ENCODE data around the gene TEPSIN.

The TEPSIN gene

GRCh38 chr17:81238815-81239713 lies at the start of gene TEPSIN, which contains the start of gene NDUFAF8:
Gene TEPSIN (minus strand): TSS chr17:81239055. CDS start chr17:81239033, 22 bp downstream.
Gene NDUFAF8 (plus strand): TSS chr17:81239318. CDS start chr17:81239364, 46 bp downstream.
- Histone ChIP-seq H3K36me3 (ENCODE audit: control insufficient read depth, insufficient read depth, low read length) (no peaks in the 10 kb centered on the region), H3K4me1 (ENCODE audit: control insufficient read depth, insufficient read depth, low read length) (peaks cover 21% of the 10 kb centered on the region), H3K9me3 (ENCODE audit: control insufficient read depth, low read length) (no peaks in the 10 kb centered on the region), H3K9ac (ENCODE audit: low read length) (peak within 1 kb of the TSS; percentile 79), H3K27me3 (ENCODE audit: control insufficient read depth, insufficient read depth, low read length) (no peaks in the 10 kb centered on the region), H3K4me3 (ENCODE audit: low read length) (peak within 1 kb of the TSS; percentile 82)

- Histone ChIP-seq H3K36me3 (ENCODE audit: control insufficient read depth, insufficient read depth, low read length) (no peaks in the 10 kb centered on the region), H3K4me1 (ENCODE audit: control insufficient read depth, insufficient read depth, low read length) (peaks cover 15% of the 10 kb centered on the region), H3K9me3 (ENCODE audit: control insufficient read depth, low read length) (no peaks in the 10 kb centered on the region)
These were observed 49.0 kb upstream of the TEPSIN start for GRCh38 chr17:81287741-81288430.

GRCh38 chr17:81287152-81287551 lies 48.3 kb upstream of the TEPSIN start:
- Histone ChIP-seq H3K27me3 (ENCODE audit: control insufficient read depth, insufficient read depth, low read length) (no peaks in the 10 kb centered on the region), H3K36me3 (ENCODE audit: control insufficient read depth, insufficient read depth, low read length) (no peaks in the 10 kb centered on the region), H3K4me1 (ENCODE audit: control insufficient read depth, insufficient read depth, low read length) (peaks cover 13% of the 10 kb centered on the region), H3K9ac (ENCODE audit: low read length) (no peak overlapping the region), H3K4me3 (ENCODE audit: low read length) (no peak overlapping the region), H3K9me3 (ENCODE audit: control insufficient read depth, low read length) (no peaks in the 10 kb centered on the region)

More at GRCh38 chr17:81287741-81288430, 49.0 kb upstream of the TEPSIN start:
- no peak overlapping the region for H3K4me3 ChIP-seq (ENCODE audit: low read length)
- H3K27me3 ChIP-seq (ENCODE audit: control insufficient read depth, insufficient read depth, low read length), result no peaks in the 10 kb centered on the region
- H3K9ac ChIP-seq (ENCODE audit: low read length), result no peak overlapping the region

- no peak overlapping the region for H3K4me3 ChIP-seq (ENCODE audit: low read length)
- H3K4me1 ChIP-seq (ENCODE audit: control insufficient read depth, insufficient read depth, low read length), result peaks cover 12% of the 10 kb centered on the region
- peaks cover 4% of the 10 kb centered on the region for H3K36me3 ChIP-seq (ENCODE audit: control insufficient read depth, insufficient read depth, low read length)
- H3K9ac ChIP-seq (ENCODE audit: low read length), result no peak overlapping the region
- H3K9me3 ChIP-seq (ENCODE audit: control insufficient read depth, low read length), result no peaks in the 10 kb centered on the region
- H3K27me3 ChIP-seq (ENCODE audit: control insufficient read depth, insufficient read depth, low read length), result no peaks in the 10 kb centered on the region
These were observed 47.8 kb upstream of the TEPSIN start for GRCh38 chr17:81286491-81287145.

GRCh38 chr17:81285894-81286293 lies 47.0 kb upstream of the TEPSIN start:
- Histone ChIP-seq H3K27me3 (ENCODE audit: control insufficient read depth, insufficient read depth, low read length) (no peaks in the 10 kb centered on the region), H3K4me1 (ENCODE audit: control insufficient read depth, insufficient read depth, low read length) (peaks cover 9% of the 10 kb centered on the region), H3K36me3 (ENCODE audit: control insufficient read depth, insufficient read depth, low read length) (peaks cover 4% of the 10 kb centered on the region), H3K9ac (ENCODE audit: low read length) (no peak overlapping the region), H3K4me3 (ENCODE audit: low read length) (no peak overlapping the region), H3K9me3 (ENCODE audit: control insufficient read depth, low read length) (no peaks in the 10 kb centered on the region)

GRCh38 chr17:81285179-81285878 lies 46.5 kb upstream of the TEPSIN start:
- peaks cover 4% of the 10 kb centered on the region for H3K36me3 ChIP-seq (ENCODE audit: control insufficient read depth, insufficient read depth, low read length)
- peaks cover 9% of the 10 kb centered on the region for H3K4me1 ChIP-seq (ENCODE audit: control insufficient read depth, insufficient read depth, low read length)
- H3K27me3 ChIP-seq (ENCODE audit: control insufficient read depth, insufficient read depth, low read length), result no peaks in the 10 kb centered on the region
- H3K9ac ChIP-seq (ENCODE audit: low read length), result no peak overlapping the region
- no peaks in the 10 kb centered on the region for H3K9me3 ChIP-seq (ENCODE audit: control insufficient read depth, low read length)
- no peak overlapping the region for H3K4me3 ChIP-seq (ENCODE audit: low read length)

- peaks cover 14% of the 10 kb centered on the region for H3K36me3 ChIP-seq (ENCODE audit: control insufficient read depth, insufficient read depth, low read length)
- H3K4me3 ChIP-seq (ENCODE audit: low read length), result no peak overlapping the region
- H3K9me3 ChIP-seq (ENCODE audit: control insufficient read depth, low read length), result no peaks in the 10 kb centered on the region
- peaks cover 10% of the 10 kb centered on the region for H3K4me1 ChIP-seq (ENCODE audit: control insufficient read depth, insufficient read depth, low read length)
- no peak overlapping the region for H3K9ac ChIP-seq (ENCODE audit: low read length)
- H3K27me3 ChIP-seq (ENCODE audit: control insufficient read depth, insufficient read depth, low read length), result no peaks in the 10 kb centered on the region
These were observed 44.0 kb upstream of the TEPSIN start for GRCh38 chr17:81282876-81283275.

GRCh38 chr17:81282141-81282540 lies 43.3 kb upstream of the TEPSIN start:
- H3K4me1 ChIP-seq (ENCODE audit: control insufficient read depth, insufficient read depth, low read length), result peaks cover 17% of the 10 kb centered on the region
- H3K36me3 ChIP-seq (ENCODE audit: control insufficient read depth, insufficient read depth, low read length), result peaks cover 14% of the 10 kb centered on the region
- no peak overlapping the region for H3K4me3 ChIP-seq (ENCODE audit: low read length)
- no peaks in the 10 kb centered on the region for H3K9me3 ChIP-seq (ENCODE audit: control insufficient read depth, low read length)
- H3K27me3 ChIP-seq (ENCODE audit: control insufficient read depth, insufficient read depth, low read length), result no peaks in the 10 kb centered on the region
- H3K9ac ChIP-seq (ENCODE audit: low read length), result no peak overlapping the region

- Histone ChIP-seq H3K36me3 (ENCODE audit: control insufficient read depth, insufficient read depth, low read length) (peaks cover 14% of the 10 kb centered on the region), H3K27me3 (ENCODE audit: control insufficient read depth, insufficient read depth, low read length) (no peaks in the 10 kb centered on the region), H3K4me3 (ENCODE audit: low read length) (no peak overlapping the region), H3K4me1 (ENCODE audit: control insufficient read depth, insufficient read depth, low read length) (peaks cover 12% of the 10 kb centered on the region), H3K9me3 (ENCODE audit: control insufficient read depth, low read length) (no peaks in the 10 kb centered on the region), H3K9ac (ENCODE audit: low read length) (no peak overlapping the region)
These were observed 41.7 kb upstream of the TEPSIN start for GRCh38 chr17:81280571-81280970.

- Histone ChIP-seq H3K9ac (ENCODE audit: low read length) (no peak overlapping the region), H3K9me3 (ENCODE audit: control insufficient read depth, low read length) (no peaks in the 10 kb centered on the region), H3K36me3 (ENCODE audit: control insufficient read depth, insufficient read depth, low read length) (peaks cover 18% of the 10 kb centered on the region), H3K4me3 (ENCODE audit: low read length) (no peak overlapping the region), H3K4me1 (ENCODE audit: control insufficient read depth, insufficient read depth, low read length) (peaks cover 12% of the 10 kb centered on the region), H3K27me3 (ENCODE audit: control insufficient read depth, insufficient read depth, low read length) (no peaks in the 10 kb centered on the region)
These were observed 40.7 kb upstream of the TEPSIN start for GRCh38 chr17:81279278-81280275.
